KMS-11 (cell line): ENCODE data around the gene TPRX1.

Source experiments
- H2AFZ ChIP-seq: fragments of 200-600 bp; sonication (generic); 2 replicates; pipeline ENCODE4 v1.6.1; 2016; ENCODE audit warnings: antibody characterized with exemption, mixed run types, low read depth
- H3K27ac ChIP-seq: fragments of 200-600 bp; sonication (generic); 2 replicates; pipeline ENCODE4 v1.6.1; 2016; ENCODE audit warnings: mild to moderate bottlenecking, mixed run types
- H3K27me3 ChIP-seq: fragments of 200-600 bp; sonication (generic); 2 replicates; pipeline ENCODE4 v1.6.1; 2017; ENCODE audit warnings: mild to moderate bottlenecking, low read depth, mixed run types, moderate library complexity; ENCODE audit not compliant: insufficient read depth
- H3K36me3 ChIP-seq: fragments of 200-600 bp; sonication (generic); 2 replicates; pipeline ENCODE4 v1.6.1; 2017; ENCODE audit warnings: mild to moderate bottlenecking, mixed run types; ENCODE audit not compliant: insufficient read depth
- H3K4me1 ChIP-seq: fragments of 200-600 bp; sonication (generic); 2 replicates; pipeline ENCODE4 v1.6.1; 2016; ENCODE audit warnings: mild to moderate bottlenecking, low read depth, mixed run types; ENCODE audit not compliant: poor library complexity, severe bottlenecking
- H3K4me2 ChIP-seq: fragments of 200-600 bp; sonication (generic); 2 replicates; pipeline ENCODE4 v1.7.0; 2016; ENCODE audit warnings: mild to moderate bottlenecking, mixed run types
- H3K4me3 ChIP-seq: fragments of 200-600 bp; sonication (generic); IDR thresholded peaks from 2 replicates; pipeline ENCODE4 v1.6.1; 2017; ENCODE audit warnings: low read depth, low read length, mixed read lengths; ENCODE audit not compliant: insufficient read depth
- H3K79me2 ChIP-seq: fragments of 200-600 bp; sonication (generic); 2 replicates; pipeline ENCODE4 v1.6.1; 2016; ENCODE audit warnings: low read depth, mixed run types; ENCODE audit not compliant: insufficient read depth
- H3K9ac ChIP-seq: fragments of 200-600 bp; sonication (generic); 2 replicates; pipeline ENCODE4 v1.6.1; 2016; ENCODE audit warnings: mild to moderate bottlenecking, mixed run types
- H4K20me1 ChIP-seq: fragments of 200-600 bp; sonication (generic); 2 replicates; pipeline ENCODE4 v1.6.1; 2016; ENCODE audit warnings: mild to moderate bottlenecking, mixed run types; ENCODE audit not compliant: insufficient read depth
- TF ChIP-seq, protein P1 (sequence below): fragments of 200-600 bp; sonication (generic); conservative IDR thresholded peaks from 2 replicates; pipeline ENCODE4 v1.6.1; 2017; ENCODE audit warnings: low read depth, mild to moderate bottlenecking, antibody characterized with exemption, low read length, moderate library complexity, mixed read lengths

Gene TPRX1

DNA sequence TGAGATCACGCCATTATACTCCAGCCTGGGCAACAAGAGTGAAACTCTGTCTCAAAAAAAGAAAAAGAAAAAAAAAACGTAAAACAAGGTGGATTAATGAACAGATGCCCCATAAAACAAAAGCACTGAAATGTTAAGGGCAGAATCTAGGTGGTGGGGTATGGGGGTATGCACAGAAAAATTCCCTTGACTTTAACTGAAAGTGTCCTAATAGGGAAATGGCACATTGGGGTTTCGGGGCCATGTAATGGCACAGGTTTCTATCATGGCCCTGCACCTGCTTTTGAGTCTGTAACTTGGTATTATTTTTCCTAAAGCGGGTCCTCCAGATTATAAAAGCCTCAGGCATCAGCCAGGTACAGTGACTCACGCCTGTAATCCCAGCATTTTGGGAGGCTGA is 42.8 kb downstream of the TPRX1 start:
- H3K79me2 ChIP-seq, result no peaks in the 10 kb centered on the region
- H2AFZ ChIP-seq, result no peak overlapping the region
- TF ChIP-seq, protein P1, sequence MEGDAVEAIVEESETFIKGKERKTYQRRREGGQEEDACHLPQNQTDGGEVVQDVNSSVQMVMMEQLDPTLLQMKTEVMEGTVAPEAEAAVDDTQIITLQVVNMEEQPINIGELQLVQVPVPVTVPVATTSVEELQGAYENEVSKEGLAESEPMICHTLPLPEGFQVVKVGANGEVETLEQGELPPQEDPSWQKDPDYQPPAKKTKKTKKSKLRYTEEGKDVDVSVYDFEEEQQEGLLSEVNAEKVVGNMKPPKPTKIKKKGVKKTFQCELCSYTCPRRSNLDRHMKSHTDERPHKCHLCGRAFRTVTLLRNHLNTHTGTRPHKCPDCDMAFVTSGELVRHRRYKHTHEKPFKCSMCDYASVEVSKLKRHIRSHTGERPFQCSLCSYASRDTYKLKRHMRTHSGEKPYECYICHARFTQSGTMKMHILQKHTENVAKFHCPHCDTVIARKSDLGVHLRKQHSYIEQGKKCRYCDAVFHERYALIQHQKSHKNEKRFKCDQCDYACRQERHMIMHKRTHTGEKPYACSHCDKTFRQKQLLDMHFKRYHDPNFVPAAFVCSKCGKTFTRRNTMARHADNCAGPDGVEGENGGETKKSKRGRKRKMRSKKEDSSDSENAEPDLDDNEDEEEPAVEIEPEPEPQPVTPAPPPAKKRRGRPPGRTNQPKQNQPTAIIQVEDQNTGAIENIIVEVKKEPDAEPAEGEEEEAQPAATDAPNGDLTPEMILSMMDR, result no peak
- no peak overlapping the region for H3K4me2 ChIP-seq
- peaks cover 5% of the 10 kb centered on the region for H3K4me1 ChIP-seq
- H3K4me3 ChIP-seq, result no peak overlapping the region
- no peaks in the 10 kb centered on the region; the same call in 1 of the 2 replicates for H3K27me3 ChIP-seq
- no peaks in the 10 kb centered on the region for H4K20me1 ChIP-seq
- no peak overlapping the region for H3K9ac ChIP-seq
- no peak overlapping the region for H3K27ac ChIP-seq
- H3K36me3 ChIP-seq, result peaks cover 2% of the 10 kb centered on the region; the same call in 1 of the 2 replicates

DNA sequence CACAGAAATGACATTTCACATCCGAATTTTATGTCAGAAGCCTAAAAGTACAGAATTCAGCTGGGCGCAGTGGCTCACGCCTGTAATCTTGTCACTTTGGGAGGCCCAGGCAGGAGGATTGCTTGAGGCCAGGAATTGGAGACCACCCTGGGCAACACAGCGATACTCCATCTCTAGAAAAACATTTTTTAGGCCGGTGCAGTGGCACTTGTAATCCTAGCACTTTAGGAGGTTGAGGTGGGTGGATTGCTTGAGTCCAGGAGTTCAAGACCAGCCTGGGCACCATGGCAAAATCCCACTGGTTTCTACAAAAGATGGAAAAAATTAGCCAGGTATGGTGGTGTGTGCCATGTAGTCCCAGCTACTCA is 43.7 kb downstream of the TPRX1 start:
- H3K4me1 ChIP-seq, result peaks cover 5% of the 10 kb centered on the region
- no peak overlapping the region for H3K4me3 ChIP-seq
- H3K36me3 ChIP-seq, result peaks cover 10% of the 10 kb centered on the region; the same call in 1 of the 2 replicates
- no peak overlapping the region for H3K4me2 ChIP-seq
- H3K79me2 ChIP-seq, result no peaks in the 10 kb centered on the region
- TF ChIP-seq, protein P1, result no peak
- H4K20me1 ChIP-seq, result no peaks in the 10 kb centered on the region
- H3K27ac ChIP-seq, result no peak overlapping the region
- no peak overlapping the region for H3K9ac ChIP-seq
- no peak overlapping the region for H2AFZ ChIP-seq
- no peaks in the 10 kb centered on the region; the same call in 1 of the 2 replicates for H3K27me3 ChIP-seq

DNA sequence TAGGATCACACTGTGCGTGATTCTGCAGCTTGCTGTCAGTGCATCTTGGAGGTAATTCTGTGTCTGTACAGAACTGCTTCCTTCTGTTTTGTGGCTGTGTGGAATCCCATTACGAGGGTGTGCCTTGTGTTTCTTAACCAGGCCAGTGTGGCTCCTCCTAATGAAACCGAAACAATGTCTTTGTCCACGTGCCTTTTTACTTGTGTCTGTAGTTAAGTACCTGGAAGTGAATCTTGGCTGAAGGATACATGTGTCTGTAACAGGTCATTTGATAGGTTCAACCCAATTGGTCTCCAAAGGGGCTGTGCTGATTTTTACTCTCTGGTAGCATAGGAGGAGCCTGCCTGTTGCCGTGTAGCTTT is 45.9 kb downstream of the TPRX1 start:
- Histone ChIP-seq H3K27me3 (no peaks in the 10 kb centered on the region), H3K79me2 (no peaks in the 10 kb centered on the region), H3K27ac (no peak overlapping the region), H3K9ac (no peak overlapping the region), H2AFZ (no peak overlapping the region), H3K4me1 (no peaks in the 10 kb centered on the region), H3K36me3 (peaks cover 10% of the 10 kb centered on the region; the same call in 1 of the 2 replicates), H4K20me1 (no peaks in the 10 kb centered on the region), H3K4me2 (no peak overlapping the region), H3K4me3 (no peak overlapping the region)
- TF ChIP-seq, protein P1, result no peak

DNA sequence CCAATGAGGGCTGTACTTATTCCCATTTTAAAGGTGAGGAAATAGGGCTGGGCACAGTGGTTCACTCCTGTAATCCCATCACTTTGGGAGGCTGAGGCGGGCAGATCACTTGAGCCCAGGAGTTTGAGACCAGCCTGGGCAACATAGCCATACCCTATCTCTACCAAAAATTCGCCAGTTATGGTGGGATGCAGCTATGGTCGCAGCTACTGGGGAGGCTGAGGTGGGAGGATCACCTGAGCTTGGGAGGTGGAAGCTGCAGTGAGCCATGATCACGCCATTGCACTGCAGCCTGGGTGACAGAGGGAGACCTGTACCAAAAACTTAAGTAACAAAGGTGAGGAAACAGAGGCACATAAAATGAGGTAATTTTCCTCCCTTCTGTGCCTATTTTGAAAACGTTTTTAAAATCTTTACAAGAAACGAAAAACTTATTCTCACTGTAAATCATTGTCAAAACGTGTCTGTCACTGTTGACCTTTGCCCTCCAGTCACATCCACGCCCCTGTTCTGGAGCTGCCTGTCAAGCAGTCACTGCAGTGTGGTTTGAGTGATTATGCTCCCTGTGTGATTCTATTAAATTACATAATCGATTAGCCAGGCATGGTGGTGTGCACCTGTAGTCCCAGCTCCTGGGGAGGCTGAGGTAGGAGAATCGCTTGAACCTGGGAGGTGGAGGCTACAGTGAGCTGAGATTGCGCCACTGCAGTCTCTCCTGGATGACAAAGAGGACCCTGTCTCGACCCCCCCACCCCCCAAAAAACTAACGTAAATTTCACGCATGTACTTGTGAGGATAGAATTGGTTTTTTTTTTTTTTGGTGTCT is 46.5 kb downstream of the TPRX1 start:
- Histone ChIP-seq H3K4me1 (no peaks in the 10 kb centered on the region), H3K9ac (no peak overlapping the region), H3K4me3 (no peak overlapping the region), H3K36me3 (peaks cover 10% of the 10 kb centered on the region; the same call in 1 of the 2 replicates), H3K4me2 (no peak overlapping the region), H3K79me2 (no peaks in the 10 kb centered on the region), H4K20me1 (no peaks in the 10 kb centered on the region), H3K27me3 (no peaks in the 10 kb centered on the region), H2AFZ (no peak overlapping the region), H3K27ac (no peak overlapping the region)
- TF ChIP-seq, protein P1, result no peak
